Esophagus squamous epithelium (tissue), 4 donors: ENCODE measurements around the gene RNASE7.

Experiments
- CTCF ChIP-seq, 6 experiments: fragments of 450-650 bp in 4 of 6; fragments of 200-600 bp in 2 of 6; sonication (generic) in 2 of 6; IDR thresholded peaks; one replicate each; pipeline ENCODE4 v1.5.1; 2016 to 2019; ENCODE audit warnings: antibody characterized with exemption in 6 of 6, mild to moderate bottlenecking in 4 of 6, moderate library complexity in 4 of 6
- POLR2A ChIP-seq, 4 donors: fragments of 450-650 bp; IDR thresholded peaks; one replicate each; pipeline ENCODE4 v1.6.1; 2017; ENCODE audit warnings: antibody characterized with exemption in 4 of 4, mild to moderate bottlenecking in 4 of 4, moderate library complexity in 3 of 4

- TF ChIP-seq CTCF (IDR thresholded peaks at IDR 0.05) (no peak), POLR2A (IDR thresholded peaks at IDR 0.05) (no peak)
Measured at GRCh38 chr14:21018286-21018685, 23.9 kb upstream of the RNASE7 start.
